ENCODE results near the gene FAM3A. TPM values are rescaled to one million over a fixed set of nuclear protein-coding genes. Genes with fewer than 3 reads are reported as not detected.
"Not testable (repeated sequence)": the region's sequence is repeated elsewhere in the genome, so short reads cannot be mapped to it uniquely, and the experiment has no call there.

Gene FAM3A
- 100 to 1,000 TPM in 2 of 4 donors, 10 to 100 TPM in 2; 18.2 to 117 (median 101) TPM for total RNA-seq

GRCh38 chrX:154515966-154516655, at the start of gene FAM3A:
TSS of gene FAM3A (minus strand) at chrX:154516232. CDS start at chrX:154515772, 460 bp downstream.
- Histone ChIP-seq H3K4me1 (peaks cover 0 to 11% (median 0%) of the 10 kb centered on the region in 4 donors), H3K27me3 (no peaks in the 10 kb centered on the region), H3K27ac (peak within 1 kb of the TSS; percentile 85 to 98 (median 94)), H3K9me3 (no peaks in the 10 kb centered on the region), H3K36me3 (no peaks in the 10 kb centered on the region), H3K4me3 (peak within 1 kb of the TSS; percentile 60 to 85 (median 78))
- peak; percentile 91 to 97 (median 95) for DNase-seq
- TF ChIP-seq POLR2A (IDR thresholded peaks at IDR 0.05): peak; percentile 57 to 58
- TF ChIP-seq, protein P1, sequence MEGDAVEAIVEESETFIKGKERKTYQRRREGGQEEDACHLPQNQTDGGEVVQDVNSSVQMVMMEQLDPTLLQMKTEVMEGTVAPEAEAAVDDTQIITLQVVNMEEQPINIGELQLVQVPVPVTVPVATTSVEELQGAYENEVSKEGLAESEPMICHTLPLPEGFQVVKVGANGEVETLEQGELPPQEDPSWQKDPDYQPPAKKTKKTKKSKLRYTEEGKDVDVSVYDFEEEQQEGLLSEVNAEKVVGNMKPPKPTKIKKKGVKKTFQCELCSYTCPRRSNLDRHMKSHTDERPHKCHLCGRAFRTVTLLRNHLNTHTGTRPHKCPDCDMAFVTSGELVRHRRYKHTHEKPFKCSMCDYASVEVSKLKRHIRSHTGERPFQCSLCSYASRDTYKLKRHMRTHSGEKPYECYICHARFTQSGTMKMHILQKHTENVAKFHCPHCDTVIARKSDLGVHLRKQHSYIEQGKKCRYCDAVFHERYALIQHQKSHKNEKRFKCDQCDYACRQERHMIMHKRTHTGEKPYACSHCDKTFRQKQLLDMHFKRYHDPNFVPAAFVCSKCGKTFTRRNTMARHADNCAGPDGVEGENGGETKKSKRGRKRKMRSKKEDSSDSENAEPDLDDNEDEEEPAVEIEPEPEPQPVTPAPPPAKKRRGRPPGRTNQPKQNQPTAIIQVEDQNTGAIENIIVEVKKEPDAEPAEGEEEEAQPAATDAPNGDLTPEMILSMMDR (IDR thresholded peaks at IDR 0.05): no peak

DNA sequence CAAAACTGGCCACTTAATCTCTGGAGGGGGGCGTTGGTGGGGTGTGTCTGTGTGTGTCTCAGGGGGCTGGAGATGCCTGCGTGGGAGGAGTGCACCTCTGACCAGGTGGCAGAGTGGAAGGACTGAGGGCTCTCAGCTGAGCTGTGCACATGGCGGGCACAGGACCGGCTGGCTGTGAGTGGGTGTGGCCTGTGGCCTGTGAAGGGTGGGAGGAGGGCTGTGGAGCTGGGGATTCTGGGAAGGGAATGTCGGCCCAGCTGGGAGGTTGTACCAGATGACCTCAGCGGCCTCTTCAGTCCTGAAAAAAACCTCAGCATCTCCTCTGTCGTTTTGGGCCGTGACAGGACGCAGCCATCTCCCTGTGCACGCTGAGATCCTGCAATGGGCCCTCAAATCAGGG, 46.3 kb upstream of the FAM3A start:
- not testable (repeated sequence) for H3K36me3 ChIP-seq, H3K27ac ChIP-seq, H3K4me3 ChIP-seq, DNase-seq, H3K4me1 ChIP-seq, H3K9me3 ChIP-seq, H3K27me3 ChIP-seq

DNA sequence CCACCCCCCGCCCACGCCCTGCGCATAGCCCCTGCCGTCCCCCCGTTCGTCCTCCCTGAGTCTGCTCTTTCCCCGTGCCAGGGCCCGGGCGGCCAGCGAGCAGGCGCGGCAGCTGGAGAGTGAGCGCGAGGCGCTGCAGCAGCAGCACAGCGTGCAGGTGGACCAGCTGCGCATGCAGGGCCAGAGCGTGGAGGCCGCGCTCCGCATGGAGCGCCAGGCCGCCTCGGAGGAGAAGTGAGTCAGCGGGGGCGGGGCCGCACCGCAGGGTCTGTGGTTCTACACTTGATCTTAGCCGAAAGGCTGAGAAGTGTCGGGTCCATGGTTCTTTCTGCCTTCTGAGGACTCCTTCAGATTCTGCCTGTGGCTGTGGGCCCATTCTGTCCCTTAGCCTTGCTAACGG, 44.3 kb upstream of the FAM3A start:
- H3K27me3 ChIP-seq, H3K4me1 ChIP-seq, DNase-seq, H3K27ac ChIP-seq, H3K36me3 ChIP-seq, H3K9me3 ChIP-seq, H3K4me3 ChIP-seq: not testable (repeated sequence)

DNA sequence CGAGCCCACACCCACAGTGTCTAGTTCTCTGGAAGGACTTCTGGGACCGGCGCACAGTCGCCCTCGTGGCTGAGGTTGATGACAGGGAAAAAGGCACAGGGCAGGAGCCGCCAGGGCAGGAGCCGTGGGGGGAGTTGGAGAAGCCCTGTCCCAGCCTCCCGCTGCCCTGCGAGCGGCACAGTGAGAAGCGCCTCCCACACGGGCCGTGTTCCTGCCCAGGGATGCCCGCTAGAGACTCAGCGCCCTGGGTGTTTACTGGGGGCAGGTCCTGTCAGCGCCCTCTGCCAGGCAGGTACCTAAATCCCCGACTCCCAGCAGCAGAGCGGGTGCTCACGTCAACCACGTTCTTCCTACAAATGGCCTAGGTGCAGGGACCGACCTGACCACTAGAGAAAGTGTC, 42.9 kb upstream of the FAM3A start:
- not testable (repeated sequence) for DNase-seq, H3K4me3 ChIP-seq, H3K4me1 ChIP-seq, H3K36me3 ChIP-seq, H3K9me3 ChIP-seq, H3K27ac ChIP-seq, H3K27me3 ChIP-seq

GRCh38 chrX:154558060-154558690, 42.1 kb upstream of the FAM3A start:
- H3K9me3 ChIP-seq, H3K27ac ChIP-seq, DNase-seq, H3K4me3 ChIP-seq, H3K27me3 ChIP-seq, H3K4me1 ChIP-seq: not testable (repeated sequence)
- H3K36me3 ChIP-seq: peaks cover 0 to 15% (median 0%) of the 10 kb centered on the region in 3 donors

DNA sequence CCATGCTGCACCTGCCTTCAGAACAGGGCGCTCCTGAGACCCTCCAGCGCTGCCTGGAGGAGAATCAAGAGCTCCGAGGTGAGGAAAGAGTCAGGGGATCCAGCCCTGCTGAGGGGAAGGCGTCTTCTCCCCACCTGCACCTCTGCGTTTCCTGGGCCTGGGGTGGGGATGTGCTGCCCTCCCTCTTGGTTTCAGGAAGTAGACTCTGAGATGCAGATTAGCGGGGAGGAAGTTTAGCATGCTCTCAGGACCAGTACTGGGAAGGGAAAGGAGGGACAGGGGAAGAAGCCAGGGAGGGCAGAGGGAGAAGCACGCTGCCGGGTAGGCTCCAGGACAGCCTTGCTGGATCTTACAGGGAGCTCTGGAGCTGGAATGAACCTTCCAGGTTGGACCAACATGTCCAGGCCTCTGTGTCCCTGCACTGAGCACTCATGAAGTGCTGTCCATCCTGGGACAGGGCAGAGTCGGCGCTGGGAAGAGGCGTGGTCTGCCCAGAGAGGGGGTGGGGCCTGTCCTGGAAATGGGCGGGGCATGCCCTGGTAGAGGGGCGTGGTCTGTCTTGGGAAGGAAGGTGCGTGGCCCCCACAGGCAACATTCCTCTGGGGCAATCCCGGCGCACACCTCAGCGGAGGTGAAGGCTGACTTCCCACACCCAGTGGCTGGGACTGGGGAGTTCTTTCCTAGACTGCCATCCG, 36.2 kb upstream of the FAM3A start:
- H3K27me3 ChIP-seq, H3K4me3 ChIP-seq, H3K27ac ChIP-seq, H3K9me3 ChIP-seq, DNase-seq: not testable (repeated sequence)
- peaks cover 0 to 16% (median 0%) of the 10 kb centered on the region in 3 donors for H3K36me3 ChIP-seq
- H3K4me1 ChIP-seq: peaks cover 0 to 13% (median 2%) of the 10 kb centered on the region in 4 donors

GRCh38 chrX:154549766-154550165, 33.7 kb upstream of the FAM3A start:
- H3K4me1 ChIP-seq: peaks cover 0 to 18% (median 2%) of the 10 kb centered on the region in 4 donors
- TF ChIP-seq POLR2A (IDR thresholded peaks at IDR 0.05): no peak
- TF ChIP-seq, protein P1 (IDR thresholded peaks at IDR 0.05): no peak

GRCh38 chrX:154548028-154548316, 31.9 kb upstream of the FAM3A start:
- Histone ChIP-seq H3K4me1 (peaks cover 0 to 18% (median 2%) of the 10 kb centered on the region in 4 donors), H3K9me3 (no peaks in the 10 kb centered on the region), H3K27ac (peak overlapping the region; percentile 84 to 94 (median 90)), H3K4me3 (peak overlapping the region; percentile 61 to 84 (median 73)), H3K27me3 (no peaks in the 10 kb centered on the region), H3K36me3 (no peaks in the 10 kb centered on the region)
- TF ChIP-seq, protein P1 (IDR thresholded peaks at IDR 0.05): no peak
- no peak for DNase-seq

More at GRCh38 chrX:154549766-154550165, 33.7 kb upstream of the FAM3A start:
- Histone ChIP-seq H3K36me3 (peaks cover 0 to 8% (median 0%) of the 10 kb centered on the region in 3 donors), H3K27me3 (no peaks in the 10 kb centered on the region), H3K4me3 (no peak overlapping the region), H3K27ac (no peak overlapping the region), H3K9me3 (no peaks in the 10 kb centered on the region)
- DNase-seq: no peak
